HuH-7 (cell line): ENCODE measurements around the gene CD160.
"Not testable (repeated sequence)": the region's sequence is repeated elsewhere in the genome, so short reads cannot be mapped to it uniquely, and the experiment has no call there.

ENCODE experiments used
- DNase-seq: peaks from one replicate; pipeline ENCODE4 v3.0.0; 2011; ENCODE audit warnings: low spot score

The CD160 gene

GRCh38 chr1:145710291-145711027 is 8.8 kb upstream of the CD160 start:
- DNase-seq: no peak

GRCh38 chr1:145711213-145711651 is 8.1 kb upstream of the CD160 start:
- peak; percentile 32 for DNase-seq

- no peak for DNase-seq
Measured at GRCh38 chr1:145714524-145715111, 4.7 kb upstream of the CD160 start.

GRCh38 chr1:145716641-145717345 is 2.5 kb upstream of the CD160 start:
- no peak for DNase-seq

- DNase-seq: no peak
Measured at GRCh38 chr1:145717833-145718232, 1.5 kb upstream of the CD160 start.

- DNase-seq: not testable (repeated sequence)
Measured at GRCh38 chr1:145718465-145718864, 834 bp upstream of the CD160 start.

- no peak for DNase-seq
Measured at GRCh38 chr1:145720556-145720877, 1.2 kb downstream of the CD160 start.

- peak; percentile 76 for DNase-seq
Measured at GRCh38 chr1:145720878-145721671, 1.8 kb downstream of the CD160 start.

- DNase-seq: not testable (repeated sequence)
Measured at GRCh38 chr1:145726193-145726592, 6.9 kb downstream of the CD160 start.

GRCh38 chr1:145729196-145729595 is 9.9 kb downstream of the CD160 start:
- no peak for DNase-seq

GRCh38 chr1:145729666-145730436 is 10.6 kb downstream of the CD160 start:
- no peak for DNase-seq

GRCh38 chr1:145730467-145730866 is 11.2 kb downstream of the CD160 start:
- DNase-seq: no peak

- no peak for DNase-seq
Measured at GRCh38 chr1:145730900-145731299, 11.6 kb downstream of the CD160 start.

GRCh38 chr1:145736191-145736590 is 16.9 kb downstream of the CD160 start:
- no peak for DNase-seq

- no peak for DNase-seq
Measured at GRCh38 chr1:145740269-145740668, 21.0 kb downstream of the CD160 start.

GRCh38 chr1:145747398-145748247 is 28.3 kb downstream of the CD160 start:
- no peak for DNase-seq

GRCh38 chr1:145750426-145750825 is 31.1 kb downstream of the CD160 start:
- DNase-seq: no peak

- DNase-seq: no peak
Measured at GRCh38 chr1:145751491-145752037, 32.3 kb downstream of the CD160 start.

GRCh38 chr1:145757420-145757819 is 38.1 kb downstream of the CD160 start:
- no peak for DNase-seq

GRCh38 chr1:145758116-145758515 is 38.8 kb downstream of the CD160 start:
- DNase-seq: no peak
